Measurements from ENCODE around the gene NUDT15.

GRCh38 chr13:48078251-48078656 lies 40.7 kb downstream of the NUDT15 start:
- TF ChIP-seq, protein P1, sequence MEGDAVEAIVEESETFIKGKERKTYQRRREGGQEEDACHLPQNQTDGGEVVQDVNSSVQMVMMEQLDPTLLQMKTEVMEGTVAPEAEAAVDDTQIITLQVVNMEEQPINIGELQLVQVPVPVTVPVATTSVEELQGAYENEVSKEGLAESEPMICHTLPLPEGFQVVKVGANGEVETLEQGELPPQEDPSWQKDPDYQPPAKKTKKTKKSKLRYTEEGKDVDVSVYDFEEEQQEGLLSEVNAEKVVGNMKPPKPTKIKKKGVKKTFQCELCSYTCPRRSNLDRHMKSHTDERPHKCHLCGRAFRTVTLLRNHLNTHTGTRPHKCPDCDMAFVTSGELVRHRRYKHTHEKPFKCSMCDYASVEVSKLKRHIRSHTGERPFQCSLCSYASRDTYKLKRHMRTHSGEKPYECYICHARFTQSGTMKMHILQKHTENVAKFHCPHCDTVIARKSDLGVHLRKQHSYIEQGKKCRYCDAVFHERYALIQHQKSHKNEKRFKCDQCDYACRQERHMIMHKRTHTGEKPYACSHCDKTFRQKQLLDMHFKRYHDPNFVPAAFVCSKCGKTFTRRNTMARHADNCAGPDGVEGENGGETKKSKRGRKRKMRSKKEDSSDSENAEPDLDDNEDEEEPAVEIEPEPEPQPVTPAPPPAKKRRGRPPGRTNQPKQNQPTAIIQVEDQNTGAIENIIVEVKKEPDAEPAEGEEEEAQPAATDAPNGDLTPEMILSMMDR (IDR thresholded peaks at IDR 0.05 in 2 of 3, conservative IDR thresholded peaks at IDR 0.05 in 1 of 3; ENCODE audit: borderline replicate concordance in 1 of 3, insufficient read depth in 1 of 3, low read depth in 2 of 3, low read length in 2 of 3), result peak in 2 of 3 experiments; percentile 35 to 40; a peak in 4 of 6 replicates
- TF ChIP-seq, protein P2, sequence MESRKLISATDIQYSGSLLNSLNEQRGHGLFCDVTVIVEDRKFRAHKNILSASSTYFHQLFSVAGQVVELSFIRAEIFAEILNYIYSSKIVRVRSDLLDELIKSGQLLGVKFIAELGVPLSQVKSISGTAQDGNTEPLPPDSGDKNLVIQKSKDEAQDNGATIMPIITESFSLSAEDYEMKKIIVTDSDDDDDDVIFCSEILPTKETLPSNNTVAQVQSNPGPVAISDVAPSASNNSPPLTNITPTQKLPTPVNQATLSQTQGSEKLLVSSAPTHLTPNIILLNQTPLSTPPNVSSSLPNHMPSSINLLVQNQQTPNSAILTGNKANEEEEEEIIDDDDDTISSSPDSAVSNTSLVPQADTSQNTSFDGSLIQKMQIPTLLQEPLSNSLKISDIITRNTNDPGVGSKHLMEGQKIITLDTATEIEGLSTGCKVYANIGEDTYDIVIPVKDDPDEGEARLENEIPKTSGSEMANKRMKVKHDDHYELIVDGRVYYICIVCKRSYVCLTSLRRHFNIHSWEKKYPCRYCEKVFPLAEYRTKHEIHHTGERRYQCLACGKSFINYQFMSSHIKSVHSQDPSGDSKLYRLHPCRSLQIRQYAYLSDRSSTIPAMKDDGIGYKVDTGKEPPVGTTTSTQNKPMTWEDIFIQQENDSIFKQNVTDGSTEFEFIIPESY (IDR thresholded peaks at IDR 0.05; ENCODE audit: extremely low read depth, insufficient replicate concordance, low read length), result no peak
- TF ChIP-seq, protein P3, sequence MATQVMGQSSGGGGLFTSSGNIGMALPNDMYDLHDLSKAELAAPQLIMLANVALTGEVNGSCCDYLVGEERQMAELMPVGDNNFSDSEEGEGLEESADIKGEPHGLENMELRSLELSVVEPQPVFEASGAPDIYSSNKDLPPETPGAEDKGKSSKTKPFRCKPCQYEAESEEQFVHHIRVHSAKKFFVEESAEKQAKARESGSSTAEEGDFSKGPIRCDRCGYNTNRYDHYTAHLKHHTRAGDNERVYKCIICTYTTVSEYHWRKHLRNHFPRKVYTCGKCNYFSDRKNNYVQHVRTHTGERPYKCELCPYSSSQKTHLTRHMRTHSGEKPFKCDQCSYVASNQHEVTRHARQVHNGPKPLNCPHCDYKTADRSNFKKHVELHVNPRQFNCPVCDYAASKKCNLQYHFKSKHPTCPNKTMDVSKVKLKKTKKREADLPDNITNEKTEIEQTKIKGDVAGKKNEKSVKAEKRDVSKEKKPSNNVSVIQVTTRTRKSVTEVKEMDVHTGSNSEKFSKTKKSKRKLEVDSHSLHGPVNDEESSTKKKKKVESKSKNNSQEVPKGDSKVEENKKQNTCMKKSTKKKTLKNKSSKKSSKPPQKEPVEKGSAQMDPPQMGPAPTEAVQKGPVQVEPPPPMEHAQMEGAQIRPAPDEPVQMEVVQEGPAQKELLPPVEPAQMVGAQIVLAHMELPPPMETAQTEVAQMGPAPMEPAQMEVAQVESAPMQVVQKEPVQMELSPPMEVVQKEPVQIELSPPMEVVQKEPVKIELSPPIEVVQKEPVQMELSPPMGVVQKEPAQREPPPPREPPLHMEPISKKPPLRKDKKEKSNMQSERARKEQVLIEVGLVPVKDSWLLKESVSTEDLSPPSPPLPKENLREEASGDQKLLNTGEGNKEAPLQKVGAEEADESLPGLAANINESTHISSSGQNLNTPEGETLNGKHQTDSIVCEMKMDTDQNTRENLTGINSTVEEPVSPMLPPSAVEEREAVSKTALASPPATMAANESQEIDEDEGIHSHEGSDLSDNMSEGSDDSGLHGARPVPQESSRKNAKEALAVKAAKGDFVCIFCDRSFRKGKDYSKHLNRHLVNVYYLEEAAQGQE (IDR thresholded peaks at IDR 0.05; ENCODE audit: low read depth), result no peak
- TF ChIP-seq JUND (IDR thresholded peaks at IDR 0.05) (no peak), POLR2A (IDR thresholded peaks at IDR 0.05; ENCODE audit: borderline replicate concordance, extremely low read depth, insufficient read depth, insufficient read length) (no peak), RAD21 (IDR thresholded peaks at IDR 0.05; ENCODE audit: low read depth) (peak; percentile 25; the same call in 1 of the 2 replicates), ZFX (IDR thresholded peaks at IDR 0.05) (no peak), ELF1 (IDR thresholded peaks at IDR 0.05; ENCODE audit: borderline replicate concordance, low read depth) (peak; percentile 46), EZH2 (IDR thresholded peaks at IDR 0.05) (no peak), YY1 (IDR thresholded peaks at IDR 0.05; ENCODE audit: extremely low read depth, insufficient replicate concordance, low read depth, low read length) (no peak), POLR2AphosphoS5 (IDR thresholded peaks at IDR 0.05; ENCODE audit: low read depth, low read length) (no peak), TCF7L2 (IDR thresholded peaks at IDR 0.05; ENCODE audit: borderline replicate concordance, extremely low read depth, insufficient read depth, insufficient read length) (no peak), EZH2phosphoT487 (IDR thresholded peaks at IDR 0.05; ENCODE audit: borderline replicate concordance) (no peak)
- TF ChIP-seq, protein P4, sequence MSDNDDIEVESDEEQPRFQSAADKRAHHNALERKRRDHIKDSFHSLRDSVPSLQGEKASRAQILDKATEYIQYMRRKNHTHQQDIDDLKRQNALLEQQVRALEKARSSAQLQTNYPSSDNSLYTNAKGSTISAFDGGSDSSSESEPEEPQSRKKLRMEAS (IDR thresholded peaks at IDR 0.05), result no peak
